Ecto neural progenitor cell (in vitro differentiated cells): ENCODE results near the gene FA2H.
"Not testable (repeated sequence)": the region's sequence is repeated elsewhere in the genome, so short reads cannot be mapped to it uniquely, and the experiment has no call there.

Experiments
- DNase-seq: peaks from one replicate; pipeline ENCODE4 v3.0.0-alpha.2; 2018; ENCODE audit warnings: low spot score

The FA2H gene

DNA sequence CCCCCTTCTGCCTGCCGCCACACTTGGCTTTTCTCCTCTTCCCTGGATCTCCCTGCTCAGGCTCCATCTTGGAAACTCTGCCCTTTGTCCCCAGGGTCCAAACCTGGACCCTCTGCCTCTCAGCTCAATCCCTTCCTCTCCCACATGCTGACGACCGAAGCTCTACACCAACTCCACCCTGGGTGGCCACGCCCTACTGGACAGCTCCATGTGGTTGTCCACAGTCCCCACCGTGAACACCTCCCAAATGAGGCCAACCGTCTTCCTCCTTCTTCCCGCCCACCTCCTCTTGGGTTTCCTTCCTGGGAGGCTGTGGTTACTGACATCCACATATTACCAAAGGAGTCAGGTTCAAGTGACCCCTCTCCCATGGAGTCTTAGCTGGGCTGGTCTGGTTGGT, 51.4 kb downstream of the FA2H start:
- no peak for DNase-seq

DNA sequence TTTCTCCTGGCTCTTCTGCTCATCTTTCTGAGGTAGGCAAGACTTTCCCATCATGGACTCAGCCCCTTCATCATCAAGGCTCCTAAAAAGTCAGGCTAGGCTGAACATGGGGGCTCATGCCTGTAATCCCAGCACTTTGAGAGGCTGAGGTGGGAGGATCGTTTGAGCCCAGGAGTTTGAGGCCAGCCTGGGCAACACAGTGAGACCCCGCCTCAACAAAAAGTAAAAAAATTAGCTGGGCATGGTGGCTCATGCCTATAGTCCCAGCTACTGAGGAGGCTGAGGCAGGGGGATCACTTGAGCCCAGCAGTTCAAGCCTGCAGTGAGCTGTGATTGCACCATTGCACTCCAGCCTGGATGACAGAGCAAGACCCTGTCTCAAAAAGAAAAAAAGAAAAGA, 52.5 kb downstream of the FA2H start:
- DNase-seq = not testable (repeated sequence)

DNA sequence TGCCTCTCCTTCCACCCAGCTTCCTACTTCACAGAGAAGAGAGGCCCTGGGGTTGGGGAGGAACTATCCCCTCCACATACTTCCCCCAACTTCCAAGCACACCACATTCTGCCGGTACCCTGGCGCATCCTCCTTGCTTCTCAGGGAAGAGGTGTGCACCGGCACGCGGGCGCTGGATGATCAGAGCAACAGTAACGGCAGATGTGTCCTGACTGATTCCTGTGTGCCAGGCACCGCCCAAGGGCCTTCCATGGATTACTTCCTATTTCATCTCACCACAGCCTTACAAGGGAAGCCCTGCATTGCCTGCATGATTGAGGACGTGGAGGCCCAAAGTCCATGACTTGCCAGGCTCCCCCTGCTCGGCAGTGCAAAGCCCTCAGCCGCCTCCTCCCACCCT, 52.9 kb downstream of the FA2H start:
- DNase-seq = no peak

DNA sequence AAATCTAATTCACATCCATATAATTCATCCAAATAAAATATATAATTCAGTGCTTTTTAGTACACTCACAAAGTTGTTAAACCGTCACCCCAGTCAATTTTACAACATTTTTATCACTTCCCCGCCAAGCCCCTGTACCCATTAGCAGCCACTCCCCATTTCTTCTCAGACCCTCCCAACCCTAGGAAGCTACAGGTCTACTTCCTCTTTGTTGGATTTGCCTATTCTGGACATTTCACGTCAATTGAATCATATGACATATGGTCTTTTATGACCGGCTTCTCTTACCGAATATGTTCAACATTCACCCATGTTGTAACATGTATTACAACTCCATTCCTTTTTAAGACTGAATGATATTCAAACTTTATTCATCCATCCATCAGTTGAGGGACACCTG, 54.0 kb downstream of the FA2H start:
- no peak for DNase-seq

DNA sequence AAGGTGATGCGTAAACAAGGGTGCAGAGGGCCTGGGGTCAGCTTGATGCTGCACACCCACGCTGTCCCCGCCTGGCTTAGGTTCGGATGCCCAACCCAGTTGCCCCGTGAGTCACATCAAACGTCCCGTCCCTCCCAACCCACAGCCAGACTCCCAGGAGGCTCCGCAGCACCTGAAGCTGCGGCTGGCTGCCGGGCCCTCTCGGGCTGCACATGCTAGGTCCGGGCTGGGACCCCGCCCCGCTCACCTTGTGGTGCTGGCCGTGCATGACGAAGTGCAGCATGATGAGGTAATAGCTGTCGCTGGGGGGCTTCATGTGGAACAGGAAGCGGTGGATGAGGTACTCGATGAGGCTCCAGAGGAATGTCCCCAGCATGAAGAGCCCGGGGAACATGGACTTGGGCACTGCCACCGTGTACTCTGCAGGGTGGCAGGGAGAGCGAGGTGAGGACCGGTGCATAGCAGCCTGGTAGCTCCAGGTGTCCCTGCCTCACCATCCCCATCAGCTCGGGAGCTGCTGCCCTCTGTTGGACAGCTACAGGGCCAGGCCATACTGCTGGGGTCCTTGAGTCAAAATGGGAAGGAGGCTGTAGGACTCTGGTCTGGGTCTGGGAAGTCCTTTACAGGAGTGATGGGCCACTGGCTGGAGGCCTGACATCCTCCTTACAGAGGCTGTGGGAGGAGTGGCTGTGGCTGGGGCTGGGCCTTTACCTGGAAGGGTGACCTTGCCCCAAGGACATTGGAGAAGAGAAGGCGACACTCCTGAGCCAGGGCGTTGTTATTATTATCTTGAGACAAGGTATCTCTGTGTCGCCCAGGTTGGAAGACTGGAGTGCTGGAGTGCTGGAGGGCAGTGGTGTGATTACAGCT, 55.6 kb downstream of the FA2H start:
- no peak for DNase-seq

DNA sequence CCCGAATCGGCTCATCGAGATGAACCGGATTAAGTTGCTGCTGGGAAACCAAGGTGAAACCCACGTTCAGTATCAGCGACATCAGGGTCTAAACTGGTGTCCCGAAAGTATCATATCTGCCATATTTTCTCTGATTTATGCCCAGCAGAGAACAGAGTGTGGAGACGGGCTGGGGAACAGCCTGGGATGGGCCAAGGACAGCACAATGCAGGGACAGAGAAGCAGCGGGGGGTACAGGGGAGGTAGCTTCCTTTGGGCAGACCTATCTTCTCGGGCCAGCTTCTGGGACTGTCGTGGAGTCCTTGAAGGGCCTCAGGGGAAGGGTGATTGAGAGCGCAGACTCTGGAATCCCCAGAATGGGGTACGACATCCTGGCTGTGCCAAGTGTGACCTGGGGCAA, 56.5 kb downstream of the FA2H start:
- DNase-seq = no peak

DNA sequence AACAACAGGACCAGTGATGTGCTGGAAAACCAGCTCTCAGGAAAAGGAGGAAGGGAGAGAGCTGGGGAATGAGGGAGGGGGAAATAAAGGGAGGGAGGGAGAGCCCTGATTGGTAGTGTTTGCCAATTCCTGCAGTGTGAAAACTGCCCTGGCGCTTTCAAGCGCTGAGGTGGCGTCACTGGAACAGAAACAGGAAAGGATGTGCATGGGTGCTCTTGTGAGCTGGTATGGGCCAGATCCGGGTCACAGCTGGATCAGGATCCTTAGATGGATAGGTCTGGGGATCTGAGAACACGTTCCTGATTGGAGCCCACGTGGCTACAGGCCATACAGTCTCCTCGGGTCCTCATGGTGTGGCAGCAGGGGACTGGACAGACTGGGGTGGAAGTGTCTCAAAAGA, 57.3 kb downstream of the FA2H start:
- DNase-seq = no peak

DNA sequence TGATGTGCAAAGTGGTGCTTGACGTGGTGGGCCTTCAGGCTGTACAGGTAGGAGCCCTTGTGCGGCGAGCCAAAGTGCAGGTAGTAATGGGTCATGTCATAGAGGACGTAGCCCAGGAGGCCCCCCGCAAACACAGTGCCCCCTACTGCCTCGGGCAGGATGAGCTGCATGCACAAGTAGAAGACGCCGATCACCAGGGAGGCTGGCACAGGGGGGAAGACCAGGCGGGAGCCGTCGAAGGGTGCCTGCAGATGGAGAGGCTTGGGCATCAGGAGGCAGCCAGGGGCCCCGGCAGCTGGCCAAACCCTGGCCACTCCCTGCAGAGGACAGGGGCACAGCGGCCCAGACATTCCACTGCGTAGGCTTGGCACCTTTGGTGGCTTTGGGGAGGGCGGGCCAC, 58.3 kb downstream of the FA2H start:
- DNase-seq = no peak

DNA sequence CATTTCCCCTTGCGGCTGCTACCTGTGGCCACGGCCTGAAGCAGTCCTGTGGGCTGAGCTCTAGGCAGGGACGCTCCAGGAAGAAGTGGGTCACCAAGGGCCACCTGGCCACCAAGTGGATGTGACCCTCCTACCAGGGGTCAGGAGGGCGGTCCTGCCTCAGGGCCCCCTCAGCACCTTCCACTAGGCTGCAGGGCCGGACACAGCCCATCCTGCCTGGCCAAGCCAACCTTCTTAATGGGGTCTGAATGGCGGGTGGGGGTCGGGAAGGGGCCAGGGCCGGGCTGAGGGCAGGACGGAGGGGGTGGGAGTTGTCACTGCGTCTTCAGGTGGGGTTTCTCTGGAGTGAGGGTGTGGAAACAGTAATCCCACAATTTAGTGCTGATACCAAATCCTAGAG, 60.7 kb downstream of the FA2H start:
- no peak for DNase-seq

DNA sequence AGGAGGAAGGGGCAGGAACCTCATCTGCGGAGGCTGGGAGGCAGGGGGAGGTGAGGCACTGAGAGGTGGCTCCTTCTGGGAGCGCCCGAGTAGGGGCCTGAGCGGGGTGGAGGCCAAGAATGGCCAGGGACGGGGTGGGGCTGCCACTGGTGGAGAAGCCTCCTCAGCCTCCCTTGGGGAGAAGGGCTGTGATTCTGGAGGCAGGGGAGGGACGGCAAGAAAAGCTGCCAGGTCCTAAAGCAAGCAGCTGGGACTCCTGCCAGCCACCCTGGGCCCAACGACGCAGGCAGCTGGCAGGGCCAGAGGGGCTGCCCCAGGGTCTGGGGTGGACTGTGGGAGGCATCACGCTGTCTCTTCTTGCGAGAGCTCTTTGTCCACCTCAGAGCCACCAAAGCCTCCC, 61.3 kb downstream of the FA2H start:
- no peak for DNase-seq

DNA sequence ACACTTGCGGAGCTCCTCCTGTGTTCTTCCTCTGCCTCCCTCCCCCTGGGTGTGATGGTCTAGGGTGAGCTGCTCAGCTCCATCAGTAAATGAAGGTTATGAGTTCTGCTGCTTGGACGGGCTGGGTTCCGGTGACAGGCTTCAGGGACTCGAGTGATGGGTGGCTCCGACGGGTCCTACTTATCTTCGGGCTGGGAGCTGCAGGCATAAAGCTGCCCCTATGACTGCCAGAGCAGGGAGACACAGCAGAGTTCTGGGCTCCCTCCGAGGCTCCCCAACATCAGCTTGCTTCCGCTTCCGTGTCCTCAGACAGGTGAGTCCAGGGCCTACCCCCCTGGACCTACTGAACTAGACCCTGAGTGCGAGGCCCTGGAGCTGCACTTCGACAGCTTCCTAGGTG, 62.7 kb downstream of the FA2H start:
- no peak for DNase-seq

DNA sequence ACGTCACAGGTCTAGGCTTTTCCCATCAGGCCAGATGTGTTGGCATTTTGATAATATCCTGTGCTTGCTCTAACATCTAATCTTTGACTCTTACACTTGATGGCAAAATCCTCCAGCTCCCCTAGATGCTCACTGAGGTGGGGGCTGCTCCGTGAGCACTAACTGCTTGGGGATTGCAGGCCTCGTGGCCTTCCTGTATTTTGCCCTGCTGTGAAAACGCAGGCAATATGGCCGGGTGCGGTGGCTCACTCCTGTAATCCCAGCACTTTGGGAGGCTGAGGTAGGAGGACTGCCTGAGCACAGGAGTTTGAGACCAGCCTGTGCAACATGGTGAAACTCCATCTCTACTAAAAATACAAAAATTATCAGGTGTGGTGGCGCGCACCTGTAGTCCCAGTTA, 64.2 kb downstream of the FA2H start:
- DNase-seq = no peak

DNA sequence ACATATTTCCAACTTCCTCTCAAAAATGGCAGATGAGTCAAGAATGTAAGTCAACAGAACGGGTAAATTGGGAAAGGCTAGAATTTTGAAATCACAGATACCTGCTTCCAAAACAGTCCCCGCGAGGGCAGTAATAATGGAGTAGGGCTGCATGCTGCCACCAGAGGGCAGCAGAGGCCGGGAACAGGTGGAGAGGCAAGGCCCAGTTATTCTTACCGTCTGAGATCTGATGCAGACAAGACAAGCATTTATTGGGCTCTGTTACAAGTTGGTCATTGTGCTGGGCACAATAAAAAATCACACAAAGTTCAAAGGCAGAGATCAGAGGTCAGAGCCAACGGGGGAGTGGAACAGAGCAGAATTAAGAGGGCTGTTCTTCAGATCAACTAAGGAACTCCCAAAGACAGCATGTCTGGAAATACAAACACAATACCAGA, 65.2 kb downstream of the FA2H start:
- DNase-seq = peak; percentile 85

DNA sequence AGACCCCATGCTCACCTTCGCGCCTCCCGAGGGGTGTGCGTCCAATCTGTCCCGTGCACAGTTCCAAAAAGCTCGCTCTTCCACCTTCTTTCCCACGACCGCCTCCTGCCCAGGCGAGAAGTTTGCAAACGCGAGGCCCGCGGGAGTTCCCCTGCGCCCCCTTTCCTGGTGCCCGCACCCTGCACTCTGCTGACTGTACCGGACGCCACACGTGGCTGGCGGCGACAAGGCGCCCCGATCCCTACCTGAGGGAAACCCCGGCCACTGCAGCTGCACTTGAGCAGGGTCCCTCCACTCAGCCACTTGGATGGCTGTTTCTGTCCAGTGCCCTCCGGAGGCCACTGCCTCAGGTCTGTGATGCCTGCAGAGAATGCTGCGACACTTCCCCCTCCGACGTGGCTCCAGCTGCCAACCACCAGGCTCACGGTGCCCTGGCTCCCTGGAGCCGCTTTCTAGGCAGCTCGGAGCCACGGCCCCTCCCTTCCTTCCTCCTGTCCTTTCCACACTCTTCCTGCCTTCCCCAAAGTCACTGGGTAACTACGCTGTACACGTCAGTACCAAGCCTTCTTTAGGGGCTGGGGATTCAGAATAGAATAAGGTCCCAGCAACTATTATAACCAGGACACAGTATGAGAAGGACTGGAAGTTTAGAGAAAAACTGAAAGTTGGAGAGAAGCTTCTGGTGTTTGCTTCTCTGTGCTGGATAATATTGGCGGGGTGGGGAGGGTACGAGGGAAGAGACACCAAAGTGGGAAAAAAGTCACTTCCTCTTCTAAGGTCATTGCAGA, 74.0 kb downstream of the FA2H start, which contains the start of gene MLKL:
Gene MLKL, minus strand, starts transcription at position 425 of the 788 bp plus-strand sequence. CDS start 5,105 bp downstream, outside the sequence.
- no peak for DNase-seq

DNA sequence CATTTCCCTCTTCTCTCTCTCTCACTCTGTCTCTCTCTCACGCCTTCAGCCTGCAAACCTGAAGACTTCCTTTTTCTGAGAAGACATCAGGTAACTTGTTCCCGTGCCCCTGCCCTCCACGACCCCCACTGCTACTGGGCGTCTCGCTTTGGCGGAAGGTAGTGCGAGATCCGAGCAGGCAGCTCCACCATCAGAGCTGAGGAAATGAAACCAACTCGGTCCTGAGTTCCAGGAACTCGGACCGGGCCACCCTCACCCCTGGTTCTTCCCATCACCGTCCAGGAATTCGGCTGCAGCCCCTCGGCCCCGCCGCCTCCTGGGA, 74.5 kb downstream of the FA2H start:
- DNase-seq = no peak

DNA sequence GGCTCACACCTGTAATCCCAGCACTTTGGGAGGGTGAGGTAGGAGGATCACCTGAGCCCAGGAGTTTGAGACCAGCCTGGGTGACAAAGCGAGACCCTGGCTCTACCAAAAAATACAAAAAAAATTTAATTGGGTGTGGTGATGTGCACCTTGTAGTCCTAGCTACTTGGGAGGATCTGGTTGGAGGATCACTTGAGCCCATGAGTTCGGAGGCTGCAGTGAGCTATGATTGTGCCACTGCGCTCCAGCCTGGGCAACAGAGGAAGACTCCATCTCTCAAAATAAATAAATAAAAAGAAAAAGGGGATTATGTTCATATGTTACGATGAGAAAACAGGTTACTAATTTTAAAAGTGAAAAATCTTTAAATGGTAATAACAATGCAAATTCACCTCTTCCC, 75.0 kb downstream of the FA2H start:
- DNase-seq = no peak

DNA sequence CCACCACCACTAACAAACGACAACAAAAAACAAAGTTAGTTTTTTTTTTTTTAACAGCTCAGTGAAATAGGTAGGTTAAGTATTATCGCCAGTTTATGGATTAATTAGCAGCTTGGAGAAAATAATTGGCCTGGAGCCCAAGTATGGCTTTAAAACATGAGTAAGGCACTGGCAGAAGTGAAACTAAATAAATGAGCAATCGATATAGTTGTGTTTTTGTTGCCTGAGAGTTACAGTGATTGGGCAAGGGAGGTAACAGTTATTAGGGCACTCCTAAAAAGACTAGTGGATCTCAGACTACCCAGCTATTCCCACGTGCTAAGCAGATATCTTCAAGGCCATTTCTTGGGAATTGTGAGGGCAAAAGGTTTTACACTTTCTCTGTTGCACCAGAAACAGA, 76.4 kb downstream of the FA2H start:
- no peak for DNase-seq

DNA sequence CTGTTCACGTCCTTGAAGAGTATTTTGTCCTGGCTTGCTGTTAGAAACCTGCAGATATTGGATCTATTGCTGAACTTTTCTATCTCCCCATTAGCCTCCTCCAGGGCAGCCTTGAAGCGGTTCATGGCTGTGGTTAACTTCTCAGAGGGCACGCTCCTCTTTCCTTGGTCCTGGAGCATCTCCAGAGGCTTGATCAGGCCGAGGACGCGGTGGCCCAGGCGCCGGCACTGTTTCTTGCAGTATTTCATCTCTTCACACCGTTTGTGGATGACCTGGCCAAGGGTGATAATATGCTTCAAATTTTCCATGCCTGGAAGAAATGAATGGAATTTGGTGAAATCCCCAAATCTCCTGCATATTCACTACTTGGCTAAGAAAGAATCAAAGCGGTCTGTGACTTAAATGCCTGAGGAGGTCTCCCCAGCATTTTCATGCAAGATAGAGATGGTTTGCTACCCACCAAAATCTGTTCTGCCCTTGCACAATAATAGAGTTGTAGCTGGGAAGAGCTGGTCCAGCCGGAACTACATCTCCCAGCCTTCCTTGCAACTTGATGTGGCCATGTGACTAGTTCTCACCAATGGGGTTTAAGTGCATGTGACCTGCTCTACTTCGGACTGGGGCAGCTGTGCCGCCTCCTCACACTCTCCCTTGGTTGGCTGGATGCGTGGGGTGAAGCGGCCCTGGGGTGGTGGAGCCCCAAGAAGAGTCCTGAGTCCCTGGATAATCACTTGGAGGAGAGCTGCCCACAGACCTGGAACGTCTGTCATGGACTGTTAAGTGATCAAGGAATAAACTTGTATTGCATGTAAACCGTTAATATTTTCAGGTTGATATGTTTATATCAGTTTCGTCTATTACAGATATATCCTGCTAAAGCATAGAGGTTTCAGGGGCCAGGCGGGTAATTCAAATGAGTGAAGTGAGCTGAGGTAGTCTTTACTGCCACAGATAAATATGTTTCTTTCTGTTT, 78.9 kb downstream of the FA2H start:
- DNase-seq = peak; percentile 83

DNA sequence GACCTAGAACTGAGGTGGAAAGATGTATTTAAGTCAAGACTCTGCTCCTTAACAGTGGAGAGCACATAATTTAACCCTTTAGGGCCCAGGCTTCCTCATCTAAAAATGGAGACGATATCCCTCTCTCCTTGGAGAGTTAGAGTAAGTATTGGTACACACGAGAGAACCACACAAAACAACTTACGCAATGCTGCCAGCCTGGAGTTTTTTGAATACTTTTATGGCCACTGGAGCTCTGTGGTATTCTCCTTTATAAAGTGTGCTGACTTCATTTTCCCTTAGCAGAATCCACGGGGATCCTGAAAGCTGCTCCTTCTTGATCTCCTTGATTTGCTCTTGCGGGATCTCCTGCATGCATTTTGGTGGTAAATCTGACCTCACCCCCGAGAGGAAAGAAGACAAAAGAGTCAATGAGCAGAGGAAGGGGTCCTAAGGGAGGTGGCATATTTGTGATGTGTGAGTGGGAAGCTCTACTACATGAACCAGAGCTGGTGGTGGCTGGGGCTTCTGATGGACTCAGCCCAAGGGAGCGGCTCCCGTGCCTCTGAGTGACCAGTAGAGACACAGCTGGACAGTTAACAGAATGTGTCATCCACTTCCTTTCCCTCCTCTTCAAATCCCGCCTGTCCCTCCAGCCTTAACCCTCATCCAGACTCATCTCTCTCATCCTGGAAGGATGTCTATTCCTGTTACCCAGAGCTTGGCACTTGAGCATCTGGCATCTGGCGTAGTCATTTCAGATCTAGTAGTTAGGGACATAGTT, 83.3 kb downstream of the FA2H start:
- no peak for DNase-seq

DNA sequence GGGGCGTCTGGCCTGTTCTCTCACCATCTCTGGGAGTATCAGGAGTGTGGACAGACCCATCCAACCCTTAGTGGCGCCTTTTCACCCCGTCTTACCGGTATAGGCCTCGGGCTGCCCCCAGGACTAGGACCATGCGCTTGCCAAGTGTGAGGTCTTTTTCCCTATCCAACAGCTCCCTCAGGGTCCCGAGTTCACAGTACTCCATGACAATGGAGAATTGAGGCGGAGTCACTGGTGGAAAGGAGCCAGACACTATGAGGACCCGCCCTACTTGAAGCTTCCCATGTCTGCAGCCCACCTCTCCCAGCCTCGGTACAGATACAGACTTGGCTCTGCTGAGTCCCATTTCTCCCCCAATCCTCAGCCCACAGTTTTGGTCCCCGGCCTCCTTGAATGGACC, 92.1 kb downstream of the FA2H start:
- no peak for DNase-seq

DNA sequence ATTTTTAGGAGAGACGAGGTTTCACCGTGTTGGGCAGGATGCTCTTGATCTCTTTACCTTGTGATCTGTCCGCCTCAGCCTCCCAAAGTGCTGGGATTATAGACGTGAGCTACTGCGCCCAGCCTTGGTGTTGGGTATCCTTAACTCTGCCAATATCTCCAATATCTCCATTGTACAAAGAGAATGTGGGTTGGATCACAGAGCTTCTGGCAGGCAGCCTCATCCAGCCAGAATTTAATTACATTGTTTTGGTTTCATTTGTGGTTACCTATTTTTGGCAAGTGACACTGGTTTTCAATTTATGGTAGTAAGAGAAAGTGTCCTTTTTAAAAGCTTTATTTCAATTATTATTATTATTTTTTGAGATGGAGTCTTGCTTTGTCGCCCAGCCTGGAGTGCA, 93.9 kb downstream of the FA2H start:
- no peak for DNase-seq

DNA sequence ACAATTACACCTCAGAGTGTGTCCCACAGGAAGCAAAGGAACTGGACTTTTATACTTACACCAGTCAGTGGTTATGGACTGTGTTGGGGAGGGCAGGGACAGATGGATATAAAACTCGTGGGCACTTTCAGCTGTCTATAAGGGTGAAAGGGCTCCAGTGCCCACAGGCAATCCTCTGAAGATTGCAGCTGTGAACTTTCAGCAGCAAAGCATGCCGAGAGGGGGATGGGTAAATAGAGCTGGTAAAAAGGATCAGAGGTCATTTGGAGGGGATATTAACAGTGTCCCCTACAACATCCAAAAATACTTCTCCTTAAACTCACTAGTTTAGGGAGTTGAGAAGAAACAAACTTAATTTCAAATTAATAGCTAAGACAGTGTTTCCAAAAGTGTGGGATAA, 94.6 kb downstream of the FA2H start:
- DNase-seq = no peak
